ENCODE measurements around the gene F8A3. TPM values are rescaled to one million over a fixed set of nuclear protein-coding genes. Genes with fewer than 3 reads are reported as not detected.
"Not testable (repeated sequence)": the region's sequence is repeated elsewhere in the genome, so short reads cannot be mapped to it uniquely, and the experiment has no call there.

Gene F8A3
- total RNA-seq = 11.1 TPM

DNA sequence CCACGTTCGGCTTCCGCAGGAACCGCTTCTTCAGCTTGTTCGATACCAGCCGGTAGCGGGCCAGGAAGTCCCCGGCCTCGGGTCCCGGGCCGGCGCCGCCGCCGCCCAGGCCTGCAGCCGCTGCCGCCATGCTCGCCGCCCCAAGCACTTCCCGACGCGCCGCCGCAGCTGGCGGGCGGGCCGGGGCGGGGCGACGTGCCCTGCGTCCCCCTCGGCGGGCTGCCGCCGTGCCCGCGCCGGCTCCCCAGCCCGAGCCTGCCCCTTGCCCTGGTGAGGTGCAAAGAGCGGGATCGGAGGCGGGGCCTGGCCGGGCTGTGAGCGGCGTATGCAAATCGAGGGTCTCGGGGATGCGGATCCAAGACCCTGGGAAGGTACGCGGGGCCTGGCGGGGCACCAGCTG, at the start of gene F8A3:
TSS of gene F8A3 (minus strand) at position 150 of the 400 bp plus-strand sequence. CDS start at position 130, 20 bp downstream.
- DNase-seq (ENCODE audit: low spot score) = not testable (repeated sequence)

- DNase-seq (ENCODE audit: low spot score) = no peak
Measured at GRCh38 chrX:155505296-155505695, 46.9 kb upstream of the F8A3 start.

- not testable (repeated sequence) for DNase-seq (ENCODE audit: low spot score)
Measured at GRCh38 chrX:155495134-155495533, 36.7 kb upstream of the F8A3 start.

DNA sequence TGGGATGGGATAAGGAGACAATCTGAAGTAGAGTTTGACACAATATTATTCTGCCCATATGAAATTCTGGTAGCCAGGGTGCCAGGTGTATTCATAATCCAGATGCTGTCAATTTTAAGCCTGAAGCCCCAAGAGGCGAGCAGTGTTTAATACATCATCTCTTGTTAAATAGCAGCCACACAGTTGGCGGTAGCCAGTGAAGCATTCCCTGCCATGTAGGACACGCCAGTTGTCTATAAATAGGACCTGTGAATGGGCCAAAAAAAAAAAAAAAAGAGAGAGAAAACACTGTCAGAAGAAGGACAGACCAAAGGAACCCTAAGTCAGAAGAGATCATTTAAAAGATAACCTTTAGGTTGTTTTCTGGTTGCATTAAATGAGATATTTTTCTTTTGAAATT, 33.0 kb upstream of the F8A3 start:
- DNase-seq (ENCODE audit: low spot score) = not testable (repeated sequence)

- not testable (repeated sequence) for DNase-seq (ENCODE audit: low spot score)
Measured at GRCh38 chrX:155477136-155477535, 18.7 kb upstream of the F8A3 start.

GRCh38 chrX:155466269-155466938, 8.0 kb upstream of the F8A3 start:
- not testable (repeated sequence) for DNase-seq (ENCODE audit: low spot score)

DNA sequence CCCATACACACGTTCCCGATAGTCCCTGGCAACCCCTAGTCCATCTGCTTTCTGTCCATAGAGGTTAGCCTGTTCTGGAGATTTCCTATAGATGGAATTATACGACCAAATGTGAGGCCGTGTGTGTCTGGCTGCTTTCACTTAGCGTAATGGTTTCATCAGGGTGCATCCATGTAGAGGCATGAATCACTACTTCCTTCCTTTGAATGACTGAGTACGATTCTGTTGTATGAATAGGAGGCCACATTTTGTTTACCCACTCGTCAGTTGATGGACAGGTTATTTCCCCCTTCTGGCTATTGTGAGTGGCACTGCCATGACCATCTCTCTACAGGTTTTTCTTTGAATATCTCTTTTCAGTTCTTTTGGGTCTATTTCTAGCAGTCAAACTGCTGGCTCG, 2.1 kb upstream of the F8A3 start:
- not testable (repeated sequence) for DNase-seq (ENCODE audit: low spot score)

GRCh38 chrX:155457761-155458447, 516 bp downstream of the F8A3 start:
- DNase-seq (ENCODE audit: low spot score) = not testable (repeated sequence)

GRCh38 chrX:155441097-155441496, 17.3 kb downstream of the F8A3 start:
- DNase-seq (ENCODE audit: low spot score) = no peak

- no peak for DNase-seq (ENCODE audit: low spot score)
Measured at GRCh38 chrX:155435744-155436112, 22.7 kb downstream of the F8A3 start.

GRCh38 chrX:155434906-155435743, 23.3 kb downstream of the F8A3 start:
- no peak for DNase-seq (ENCODE audit: low spot score)

DNA sequence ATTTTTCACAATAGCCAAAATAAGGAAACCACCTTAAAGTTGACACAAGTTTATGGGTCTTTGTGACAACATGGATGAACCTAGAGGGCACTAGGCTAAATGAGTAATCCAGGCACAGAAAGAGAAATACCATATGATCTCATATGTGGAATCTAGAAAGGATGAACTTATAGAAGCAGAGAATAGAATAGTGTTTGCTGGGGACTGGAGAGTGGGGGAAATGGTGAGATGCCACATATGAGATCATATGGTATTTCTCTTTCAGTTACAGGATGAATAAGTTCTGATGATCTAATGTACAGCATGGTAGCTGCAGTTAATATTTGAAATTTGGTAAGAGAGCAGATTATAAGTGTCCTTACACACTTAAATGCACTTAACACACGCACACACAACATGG, 40.7 kb downstream of the F8A3 start:
- DNase-seq (ENCODE audit: low spot score) = no peak

Other genes starting within 250 kb of the F8A3 start
- gene VBP1, start 242.2 kb downstream of the F8A3 start, total RNA-seq = 36.9 TPM
- 1.2 TPM for gene RAB39B, start 194.1 kb downstream of the F8A3 start, total RNA-seq
- 8.2 TPM for gene CLIC2, start 124.0 kb downstream of the F8A3 start, total RNA-seq
- not detected for gene F8A2, start 76.5 kb downstream of the F8A3 start, total RNA-seq
- gene SPRY3, start 154.0 kb upstream of the F8A3 start, total RNA-seq = 0.86 TPM
- gene TMLHE, start 154.3 kb upstream of the F8A3 start, total RNA-seq = 20.1 TPM